GM12878 (cell line): ENCODE results near the gene OSGEP. TPM values are rescaled to one million over a fixed set of nuclear protein-coding genes. Genes with fewer than 3 reads are reported as not detected.

Source experiments
- ATAC-seq: fragments of 200-7000 bp; cut with Tn5 transposase; 3 replicates; pipeline ENCODE4 v1.9.1; 2020; ENCODE audit warnings: mild to moderate bottlenecking, moderate library complexity
- BruUV-seq: library from RNA; stranded (reverse); fragments of 400-500 nt; replicated peaks from 2 replicates; lab custom pipeline; 2021; lab: Mats Ljungman, UMichigan
- CTCF ChIA-PET: fragments of 300-600 bp; sonication (Branson Sonifier 250); formaldehyde crosslinking; extraction: SDS; loops from one replicate; lab custom pipeline; 2021; ENCODE audit warnings: inconsistent platforms; lab: Yijun Ruan, JAX
- POLR2A ChIA-PET: fragments of 350-600 bp; formaldehyde crosslinking; extraction: SDS; loops from one replicate; lab custom pipeline; 2021; ENCODE audit warnings: inconsistent platforms; lab: Charles Lee
- RAD21 ChIA-PET: fragments of 300-600 bp; sonication (Branson Sonifier 250); formaldehyde crosslinking; loops from one replicate; lab custom pipeline; 2023; ENCODE audit warnings: antibody characterized with exemption; ENCODE audit not compliant: unreplicated experiment; lab: Charles Lee
- SMC1A ChIA-PET: fragments of 300-600 bp; sonication (Branson Sonifier 250); formaldehyde crosslinking; loops from one replicate; lab custom pipeline; 2023; ENCODE audit not compliant: unreplicated experiment, uncharacterized antibody; lab: Charles Lee
- DNase-seq: peaks from one replicate; pipeline ENCODE4 v3.0.0-alpha.2; 2011; ENCODE audit warnings: low read depth, low spot score
- FAIRE-seq: peaks from 3 replicates; lab custom pipeline; 2011; peaks lifted over from hg19 to GRCh38; lab: Jason Lieb, UNC
- H2AFZ ChIP-seq: 2 replicates; pipeline ENCODE4 v1.6.0; 2011; ENCODE audit warnings: low read depth, low read length, control low read depth; ENCODE audit not compliant: control insufficient read depth
- H3K27ac ChIP-seq: 2 replicates; pipeline ENCODE4 v1.5.1; 2011; ENCODE audit warnings: control low read depth; ENCODE audit not compliant: control insufficient read depth, insufficient read depth
- H3K27me3 ChIP-seq, 2 experiments: replicated peaks in 1 of 2; 2 replicates each; pipeline versions ENCODE4 v1.6.0 to v1.6.1; 2011; ENCODE audit warnings: low read length in 1 of 2; ENCODE audit not compliant: control insufficient read depth in 2 of 2, insufficient read depth in 2 of 2
- H3K36me3 ChIP-seq, 2 experiments: 2 replicates each; pipeline ENCODE4 v1.5.1; 2011; ENCODE audit warnings: low read length in 1 of 2; ENCODE audit not compliant: control insufficient read depth in 2 of 2, insufficient read depth in 2 of 2
- H3K4me1 ChIP-seq: 2 replicates; pipeline ENCODE4 v1.6.1; 2011; ENCODE audit warnings: mild to moderate bottlenecking, low read length, moderate library complexity, mixed read lengths; ENCODE audit not compliant: control insufficient read depth, insufficient read depth
- H3K4me2 ChIP-seq: 2 replicates; pipeline ENCODE4 v1.6.0; 2011; ENCODE audit warnings: control low read depth; ENCODE audit not compliant: control insufficient read depth, insufficient read depth
- H3K4me3 ChIP-seq: fragments of 200-600 bp; sonication (generic); 2 replicates; pipeline ENCODE4 v1.5.1; 2016
- H3K79me2 ChIP-seq: 2 replicates; pipeline ENCODE4 v1.6.0; 2011; ENCODE audit warnings: low read length; ENCODE audit not compliant: control insufficient read depth, insufficient read depth
- H3K9ac ChIP-seq: 2 replicates; pipeline ENCODE4 v1.8.0; 2011; ENCODE audit warnings: low read length, control low read depth, mixed read lengths; ENCODE audit not compliant: control insufficient read depth, insufficient read depth
- H3K9me3 ChIP-seq: replicated peaks from 3 replicates; pipeline ENCODE4 v1.5.1; 2011; ENCODE audit warnings: mild to moderate bottlenecking, low read length; ENCODE audit not compliant: control insufficient read depth, insufficient read depth
- H4K20me1 ChIP-seq: 2 replicates; pipeline ENCODE4 v1.6.0; 2011; ENCODE audit not compliant: control insufficient read depth, insufficient read depth
- PAX8 ChIP-seq: fragments of 450-650 bp; IDR thresholded peaks from 2 replicates; pipeline ENCODE4 v1.6.1; 2017; ENCODE audit warnings: mild to moderate bottlenecking, moderate library complexity
- SMAD5 ChIP-seq: IDR thresholded peaks from 2 replicates; pipeline ENCODE4 v1.6.1; 2016; ENCODE audit warnings: antibody characterized with exemption, low read depth
- SMC3 ChIP-seq: IDR thresholded peaks from 2 replicates; pipeline ENCODE4 v1.6.1; 2011; ENCODE audit warnings: low read length, improper control_type of control experiment, borderline replicate concordance
- SRF ChIP-seq, 2 experiments: IDR thresholded peaks; 2 replicates each; pipeline ENCODE4 v1.6.1; 2011; ENCODE audit warnings: low read depth in 2 of 2, low read length in 2 of 2, mild to moderate bottlenecking in 1 of 2, moderate library complexity in 1 of 2
- SUPT20H ChIP-seq: IDR thresholded peaks from 2 replicates; pipeline ENCODE4 v1.6.1; 2011; ENCODE audit warnings: low read depth, mild to moderate bottlenecking, low read length, moderate library complexity, borderline replicate concordance; ENCODE audit not compliant: control insufficient read depth
- SUZ12 ChIP-seq: fragments of 200-600 bp; sonication (generic); IDR thresholded peaks from one replicate; pipeline ENCODE4 v1.6.1; 2018; ENCODE audit warnings: antibody characterized with exemption, mild to moderate bottlenecking; ENCODE audit not compliant: unreplicated experiment
- WGBS: methylation state at CpG from one replicate; pipeline ENCODE4 v1.1.6; 2016; ENCODE audit warnings: low lambda C conversion rate; ENCODE audit not compliant: insufficient replicate concordance, insufficient coverage; ENCODE audit errors: missing lambda C conversion rate; 5-methylcytosine and 5-hydroxymethylcytosine counted together
- in situ Hi-C: fragments of 300-500 bp; cut with MboI; formaldehyde crosslinking; loops from 9 replicates; pipeline ENCODE4 v1.14.3; 2018; ENCODE audit warnings: mixed read lengths
- intact Hi-C: fragments of 100-400 bp; cut with micrococcal nuclease; formaldehyde crosslinking; loops from one replicate; pipeline ENCODE4 v1.14.2; 2022; ENCODE audit not compliant: unreplicated experiment
- polyA plus RNA-seq, 11 experiments: library from polyadenylated mRNA; depleted of rRNA in 4 of 11; unstranded in 6 of 11; stranded (reverse) in 5 of 11; fragments of >200 nt; fragmentation: Nextera tagmentation in 4 of 11; fragmentation: Illumina TruSeq in 1 of 11; extraction: Ambion mirVana in 4 of 11; extraction: Trizol in 1 of 11; gene quantifications; 1 replicate in 1 of 11; 2 replicates in 10 of 11; pipeline versions ENCODE4 v1.2.1 to v1.2.3, GENCODE V29; 2011 to 2016; ENCODE audit warnings: inconsistent platforms in 2 of 11, missing spikeins in 2 of 11, low read depth in 1 of 11
- total RNA-seq, 4 experiments: library from RNA; depleted of rRNA in 3 of 4; stranded (reverse); fragments of >200 nt in 3 of 4; fragmentation: Illumina TruSeq in 1 of 4; extraction: Trizol in 1 of 4; gene quantifications; 2 replicates each; pipeline versions ENCODE4 v1.2.1 to v1.2.3, GENCODE V29; 2013 to 2021
- TF ChIP-seq, protein P1 (sequence below): IDR thresholded peaks from 2 replicates; pipeline ENCODE4 v1.6.1; 2011; ENCODE audit warnings: mild to moderate bottlenecking, low read depth, low read length, moderate library complexity; ENCODE audit not compliant: insufficient replicate concordance
- TF ChIP-seq, protein P2 (sequence below): IDR thresholded peaks from 2 replicates; pipeline ENCODE4 v1.6.1; 2012; ENCODE audit warnings: low read depth, low read length, improper control_type of control experiment
- TF ChIP-seq, protein P3 (sequence below): fragments of 450-650 bp; IDR thresholded peaks from 2 replicates; pipeline ENCODE4 v1.6.1; 2016; ENCODE audit warnings: mild to moderate bottlenecking
- TF ChIP-seq, protein P4 (sequence below): fragments of 450-650 bp; formaldehyde crosslinking; IDR thresholded peaks from 2 replicates; pipeline ENCODE4 v1.4.0; 2022; ENCODE audit warnings: mild to moderate bottlenecking, moderate library complexity

The OSGEP gene
- total and polyA plus RNA-seq, 10 of the 15 experiments (the other 5 are each of a cell fraction or from before 2014, with no cell fraction given), result 47.8 to 88.9 (median 52.8) TPM

DNA sequence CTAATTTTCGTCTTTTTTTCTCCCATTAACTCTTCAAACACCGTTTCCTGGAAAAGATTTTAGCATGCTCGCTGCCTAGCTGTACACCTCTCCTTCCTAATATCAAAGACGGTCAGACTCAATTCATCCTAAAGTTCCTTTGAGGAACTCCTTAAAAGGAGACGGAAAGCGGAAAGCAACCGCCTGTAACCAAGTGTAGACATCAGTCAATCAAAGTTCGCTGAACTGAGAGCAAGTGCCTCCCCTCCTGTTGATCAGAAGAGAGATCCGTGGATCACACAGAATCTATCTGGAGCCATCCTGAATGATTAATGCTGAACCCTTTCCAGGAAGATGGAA lies 40.9 kb downstream of the OSGEP start:
- peak; percentile 55 for ATAC-seq
- Histone ChIP-seq H3K4me1 (peaks cover 4% of the 10 kb centered on the region), H4K20me1 (no peaks in the 10 kb centered on the region), H3K4me3 (peak overlapping the region; percentile 99), H3K27me3 (no peaks in the 10 kb centered on the region), H3K36me3 (no peaks in the 10 kb centered on the region), H2AFZ (peak overlapping the region; percentile 67), H3K9me3 (no peaks in the 10 kb centered on the region), H3K27ac (peak overlapping the region; percentile 94), H3K4me2 (peak overlapping the region; percentile 83), H3K9ac (peak overlapping the region; percentile 91), H3K79me2 (peaks cover 11% of the 10 kb centered on the region)
- FAIRE-seq, result no peak
- intact Hi-C loops, result loop anchor here (1.0 to 5.0 kb wide), 7 partner anchors 14 to 269 kb away; partner anchors contain the start of genes APEX1, OSGEP, PARP2 and RNASE4
- BruUV-seq, result TSS peak; percentile 94
- ChIA-PET RAD21 (interaction anchor here (0.8 to 6.5 kb wide), 13 partner anchors 10 to 266 kb away, joined by 3 to 78 read pairs (median 5); partner anchors contain the start of genes APEX1, OSGEP, PARP2 and PIP4P1), POLR2A (interaction anchor here (0.5 to 3.7 kb wide), 10 partner anchors 9 to 86 kb away, joined by 3 to 29 read pairs (median 5); partner anchors contain the start of genes APEX1, OSGEP, PARP2 and PIP4P1), SMC1A (interaction anchor here (0.7 to 3.8 kb wide), 15 partner anchors 8 to 270 kb away, joined by 3 to 56 read pairs (median 13); partner anchors contain the start of genes APEX1, CCNB1IP1, OSGEP and PARP2), CTCF (interaction anchor here (0.9 to 4.4 kb wide), 15 partner anchors 12 to 277 kb away, joined by 3 to 91 read pairs (median 20); partner anchors contain the start of genes APEX1, CCNB1IP1, OSGEP and PARP2)
- no peak for DNase-seq
- TF ChIP-seq, protein P1, sequence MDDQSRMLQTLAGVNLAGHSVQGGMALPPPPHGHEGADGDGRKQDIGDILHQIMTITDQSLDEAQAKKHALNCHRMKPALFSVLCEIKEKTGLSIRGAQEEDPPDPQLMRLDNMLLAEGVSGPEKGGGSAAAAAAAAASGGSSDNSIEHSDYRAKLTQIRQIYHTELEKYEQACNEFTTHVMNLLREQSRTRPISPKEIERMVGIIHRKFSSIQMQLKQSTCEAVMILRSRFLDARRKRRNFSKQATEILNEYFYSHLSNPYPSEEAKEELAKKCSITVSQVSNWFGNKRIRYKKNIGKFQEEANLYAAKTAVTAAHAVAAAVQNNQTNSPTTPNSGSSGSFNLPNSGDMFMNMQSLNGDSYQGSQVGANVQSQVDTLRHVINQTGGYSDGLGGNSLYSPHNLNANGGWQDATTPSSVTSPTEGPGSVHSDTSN, result peak; percentile 88
- TF ChIP-seq PAX8, result 0 out of 2 replicates have a peak, but pooled peaks have one; percentile 45
- 0 out of 2 replicates have a peak, but pooled peaks have one; percentile 17 for TF ChIP-seq SMAD5
- no peak for TF ChIP-seq SMC3
- peak; percentile 46 to 86; a peak in 2 of 4 replicates for TF ChIP-seq SRF (IDR thresholded peaks at IDR 0.05; ENCODE audit: low read depth in 2 of 2, low read length in 2 of 2)
- no peak for TF ChIP-seq SUPT20H
- TF ChIP-seq SUZ12, result no peak
- TF ChIP-seq, protein P2, sequence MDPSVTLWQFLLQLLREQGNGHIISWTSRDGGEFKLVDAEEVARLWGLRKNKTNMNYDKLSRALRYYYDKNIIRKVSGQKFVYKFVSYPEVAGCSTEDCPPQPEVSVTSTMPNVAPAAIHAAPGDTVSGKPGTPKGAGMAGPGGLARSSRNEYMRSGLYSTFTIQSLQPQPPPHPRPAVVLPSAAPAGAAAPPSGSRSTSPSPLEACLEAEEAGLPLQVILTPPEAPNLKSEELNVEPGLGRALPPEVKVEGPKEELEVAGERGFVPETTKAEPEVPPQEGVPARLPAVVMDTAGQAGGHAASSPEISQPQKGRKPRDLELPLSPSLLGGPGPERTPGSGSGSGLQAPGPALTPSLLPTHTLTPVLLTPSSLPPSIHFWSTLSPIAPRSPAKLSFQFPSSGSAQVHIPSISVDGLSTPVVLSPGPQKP, result peak; percentile 37; the same call in 1 of the 2 replicates
- TF ChIP-seq, protein P3, sequence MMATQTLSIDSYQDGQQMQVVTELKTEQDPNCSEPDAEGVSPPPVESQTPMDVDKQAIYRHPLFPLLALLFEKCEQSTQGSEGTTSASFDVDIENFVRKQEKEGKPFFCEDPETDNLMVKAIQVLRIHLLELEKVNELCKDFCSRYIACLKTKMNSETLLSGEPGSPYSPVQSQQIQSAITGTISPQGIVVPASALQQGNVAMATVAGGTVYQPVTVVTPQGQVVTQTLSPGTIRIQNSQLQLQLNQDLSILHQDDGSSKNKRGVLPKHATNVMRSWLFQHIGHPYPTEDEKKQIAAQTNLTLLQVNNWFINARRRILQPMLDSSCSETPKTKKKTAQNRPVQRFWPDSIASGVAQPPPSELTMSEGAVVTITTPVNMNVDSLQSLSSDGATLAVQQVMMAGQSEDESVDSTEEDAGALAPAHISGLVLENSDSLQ, result peak; percentile 95
- TF ChIP-seq, protein P4, sequence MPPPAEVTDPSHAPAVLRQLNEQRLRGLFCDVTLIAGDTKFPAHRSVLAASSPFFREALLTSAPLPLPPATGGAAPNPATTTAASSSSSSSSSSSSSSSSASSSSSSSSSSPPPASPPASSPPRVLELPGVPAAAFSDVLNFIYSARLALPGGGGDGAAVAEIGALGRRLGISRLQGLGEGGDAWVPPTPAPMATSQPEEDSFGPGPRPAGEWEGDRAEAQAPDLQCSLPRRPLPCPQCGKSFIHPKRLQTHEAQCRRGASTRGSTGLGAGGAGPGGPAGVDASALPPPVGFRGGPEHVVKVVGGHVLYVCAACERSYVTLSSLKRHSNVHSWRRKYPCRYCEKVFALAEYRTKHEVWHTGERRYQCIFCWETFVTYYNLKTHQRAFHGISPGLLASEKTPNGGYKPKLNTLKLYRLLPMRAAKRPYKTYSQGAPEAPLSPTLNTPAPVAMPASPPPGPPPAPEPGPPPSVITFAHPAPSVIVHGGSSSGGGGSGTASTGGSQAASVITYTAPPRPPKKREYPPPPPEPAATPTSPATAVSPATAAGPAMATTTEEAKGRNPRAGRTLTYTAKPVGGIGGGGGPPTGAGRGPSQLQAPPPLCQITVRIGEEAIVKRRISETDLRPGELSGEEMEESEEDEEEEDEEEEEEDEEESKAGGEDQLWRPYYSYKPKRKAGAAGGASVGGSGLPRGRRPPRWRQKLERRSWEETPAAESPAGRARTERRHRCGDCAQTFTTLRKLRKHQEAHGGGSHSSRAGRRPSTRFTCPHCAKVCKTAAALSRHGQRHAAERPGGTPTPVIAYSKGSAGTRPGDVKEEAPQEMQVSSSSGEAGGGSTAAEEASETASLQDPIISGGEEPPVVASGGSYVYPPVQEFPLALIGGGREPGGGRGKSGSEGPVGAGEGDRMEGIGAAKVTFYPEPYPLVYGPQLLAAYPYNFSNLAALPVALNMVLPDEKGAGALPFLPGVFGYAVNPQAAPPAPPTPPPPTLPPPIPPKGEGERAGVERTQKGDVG (CRISPR knock-in tag), result no peak
- in situ Hi-C loops, result loop anchor here (5.0 kb wide), 1 partner anchor 199 kb away; no protein-coding TSS in a partner anchor
- 0% methylated on average over 9 of the region's 9 CpGs for WGBS
